GM21786 (cell line): ENCODE measurements around the gene STK26.
"Not testable (repeated sequence)": the region's sequence is repeated elsewhere in the genome, so short reads cannot be mapped to it uniquely, and the experiment has no call there.

Experiments used
- ATAC-seq: cut with Tn5 transposase; IDR thresholded peaks from one replicate; pipeline ENCODE4 v1.9.1; 2021; ENCODE audit not compliant: unreplicated experiment

Gene STK26

DNA sequence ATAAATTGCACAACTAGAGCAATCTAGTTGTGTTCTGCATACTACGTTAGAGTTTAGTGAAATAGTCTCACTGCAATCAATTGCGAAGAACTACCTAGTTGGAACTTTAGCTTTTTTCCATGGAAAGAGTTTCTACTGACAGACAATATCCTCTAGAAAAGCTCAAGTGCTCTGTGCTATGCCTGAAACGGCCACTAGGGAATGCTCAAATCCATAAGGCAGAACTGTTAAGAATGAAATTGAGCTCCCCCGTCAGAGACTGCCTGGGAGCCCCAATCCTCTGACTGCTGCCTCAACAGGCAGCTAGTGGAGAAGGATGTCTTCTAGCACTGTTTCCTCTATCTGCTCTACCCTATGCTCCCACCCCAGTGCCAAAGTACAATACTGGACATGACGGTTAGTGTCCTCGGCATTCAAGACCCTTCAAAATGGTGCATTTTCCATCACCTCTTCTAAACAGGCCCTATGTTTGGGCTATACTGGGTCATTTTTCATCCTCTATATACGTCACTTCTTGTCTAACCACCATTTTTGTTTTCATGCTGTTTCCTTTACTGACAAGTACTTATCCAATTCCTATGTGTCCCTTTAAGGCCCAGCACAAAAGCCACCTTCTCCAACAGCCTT lies 69.5 kb downstream of the STK26 start:
- peak; percentile 83 for ATAC-seq

DNA sequence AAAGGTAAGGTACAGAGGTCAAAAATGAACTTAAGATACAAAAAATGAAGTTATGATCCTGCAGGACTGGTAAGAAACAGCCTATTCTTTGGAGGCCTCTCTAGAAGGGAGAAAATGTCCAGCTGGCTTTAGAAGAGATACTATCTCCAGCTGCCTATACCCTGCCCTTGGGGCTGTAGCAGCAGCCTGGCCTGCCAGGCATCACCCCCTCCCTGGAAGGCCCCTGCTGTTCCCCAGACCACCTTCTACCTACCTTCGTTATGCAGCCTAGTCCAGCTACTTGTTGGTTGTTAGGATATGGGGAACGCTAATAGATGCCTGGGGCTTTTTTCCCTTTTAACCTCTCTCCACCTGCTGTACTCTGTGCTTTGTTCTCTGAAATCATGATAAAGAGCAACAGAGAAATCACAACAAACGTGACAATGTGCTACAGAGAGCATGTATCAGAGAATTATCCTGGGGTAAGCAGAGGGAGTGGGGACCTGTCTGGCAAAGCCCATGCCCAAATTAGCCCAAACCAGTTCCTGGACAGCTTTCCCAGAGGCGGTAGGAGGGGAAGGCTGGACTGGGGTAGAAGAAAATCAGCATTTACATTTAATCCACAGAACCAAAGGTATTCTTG lies 70.2 kb downstream of the STK26 start:
- no peak for ATAC-seq

DNA sequence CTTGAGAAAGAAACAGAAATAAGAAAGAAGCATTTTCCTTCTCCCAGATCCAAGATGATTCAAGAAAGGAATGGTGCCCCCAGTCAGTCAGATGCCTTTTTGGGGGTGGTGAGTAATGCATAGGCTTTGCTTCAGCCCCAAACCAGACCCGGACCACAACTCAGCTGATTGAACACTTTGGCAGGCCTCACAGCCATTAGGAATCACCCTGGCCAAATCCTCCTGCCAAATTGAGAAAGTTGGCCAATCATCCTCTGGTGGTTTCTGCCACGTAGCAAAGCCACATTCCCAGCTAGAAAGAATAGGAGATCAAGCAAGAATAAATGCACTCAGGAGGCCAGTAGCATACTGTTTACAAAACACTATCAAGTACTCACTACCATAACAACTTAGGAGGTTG lies 71.1 kb downstream of the STK26 start:
- ATAC-seq, result no peak

DNA sequence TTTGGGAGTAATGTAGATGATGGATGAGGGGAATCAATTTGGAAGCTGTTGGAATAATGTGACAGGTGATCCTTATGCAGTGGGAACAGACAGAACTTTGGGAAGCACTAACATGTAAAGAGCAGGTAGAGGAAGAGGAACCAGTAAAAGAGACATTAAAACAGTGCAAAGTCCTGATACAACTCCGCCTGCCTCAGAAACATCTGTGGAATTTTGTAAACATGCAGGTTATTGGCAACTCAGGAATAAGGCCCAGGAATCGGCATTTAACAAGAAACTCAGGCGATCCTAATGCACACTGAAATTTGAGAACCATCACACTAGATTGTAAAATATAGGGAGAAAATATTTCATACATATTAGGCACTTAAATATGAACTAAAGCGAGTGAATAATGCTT lies 75.6 kb downstream of the STK26 start:
- ATAC-seq, result not testable (repeated sequence)

DNA sequence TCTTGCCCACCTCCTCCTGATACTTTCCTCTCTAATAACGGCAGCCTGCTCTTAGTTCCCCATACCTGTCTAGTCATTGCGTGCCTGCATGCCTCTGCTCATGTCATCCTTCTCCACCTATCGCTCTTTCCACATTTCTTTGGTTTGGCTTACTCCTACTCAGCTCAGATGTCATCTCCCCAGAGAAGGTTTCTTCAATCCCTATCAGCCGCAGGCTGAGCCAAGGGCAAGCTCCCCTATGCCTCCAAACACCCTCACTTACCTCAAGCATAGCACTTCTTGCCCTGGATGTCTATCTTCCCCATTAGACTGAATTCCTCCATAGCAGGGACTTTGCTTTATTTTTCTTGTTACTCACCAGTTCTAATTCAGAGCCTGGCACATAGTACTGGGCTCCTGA lies 78.1 kb downstream of the STK26 start:
- ATAC-seq, result no peak

DNA sequence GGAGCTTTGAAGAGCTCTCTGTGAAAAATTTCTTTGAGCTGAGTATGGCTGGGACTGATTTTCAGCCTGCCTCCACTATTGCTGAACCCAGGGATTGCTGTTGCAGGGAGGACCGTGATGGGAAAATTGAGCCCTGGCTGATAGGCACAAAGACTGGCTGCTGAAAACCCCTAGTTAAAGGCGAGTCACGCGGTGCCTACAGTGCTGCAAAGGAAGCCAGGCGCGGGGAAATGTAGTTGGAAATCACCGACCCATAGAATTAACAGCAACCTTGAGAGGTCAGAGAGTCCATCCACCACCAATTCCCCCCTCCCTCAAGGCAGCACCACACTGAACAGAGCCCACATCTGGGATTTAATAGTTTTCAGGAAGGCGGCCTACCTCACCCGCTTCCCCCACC lies 78.7 kb downstream of the STK26 start:
- no peak for ATAC-seq

DNA sequence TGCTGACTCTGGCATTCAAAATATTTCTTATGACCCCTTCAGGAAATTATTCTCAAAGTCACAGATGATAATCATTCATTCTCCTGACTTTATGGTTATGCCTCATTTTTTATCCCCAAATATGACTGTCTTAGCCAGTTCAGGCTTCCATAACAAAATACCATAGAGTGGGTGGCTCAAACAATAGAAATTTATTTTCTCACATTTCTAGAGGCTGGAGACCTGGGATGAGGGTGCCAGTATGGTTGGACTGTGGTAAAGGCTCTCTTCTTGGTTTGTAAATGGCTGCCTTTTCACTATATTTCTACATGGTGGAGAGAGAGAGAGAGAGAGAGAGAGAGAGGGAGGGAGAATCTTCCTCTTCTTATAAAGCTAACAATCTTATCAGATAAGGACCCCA lies 84.2 kb downstream of the STK26 start:
- ATAC-seq, result no peak

DNA sequence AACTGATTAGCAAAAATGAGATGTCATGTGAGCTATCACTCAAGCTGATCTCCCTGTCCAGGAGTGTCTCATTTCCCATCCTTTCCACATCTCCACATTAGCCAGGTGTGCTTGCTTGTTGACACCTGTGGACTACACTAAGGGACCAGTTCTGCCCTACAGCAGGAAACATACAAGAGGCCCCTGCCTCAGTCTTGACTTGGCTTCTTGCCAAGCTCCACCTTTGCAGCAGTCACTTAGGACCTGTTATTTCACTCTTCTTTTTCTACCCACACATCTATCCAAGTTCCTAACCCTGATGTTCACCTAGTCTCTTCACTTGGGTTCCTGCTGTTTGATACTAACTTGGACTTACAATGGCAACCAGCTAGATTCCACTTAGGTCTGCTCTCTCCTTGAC lies 91.5 kb downstream of the STK26 start:
- ATAC-seq, result no peak

DNA sequence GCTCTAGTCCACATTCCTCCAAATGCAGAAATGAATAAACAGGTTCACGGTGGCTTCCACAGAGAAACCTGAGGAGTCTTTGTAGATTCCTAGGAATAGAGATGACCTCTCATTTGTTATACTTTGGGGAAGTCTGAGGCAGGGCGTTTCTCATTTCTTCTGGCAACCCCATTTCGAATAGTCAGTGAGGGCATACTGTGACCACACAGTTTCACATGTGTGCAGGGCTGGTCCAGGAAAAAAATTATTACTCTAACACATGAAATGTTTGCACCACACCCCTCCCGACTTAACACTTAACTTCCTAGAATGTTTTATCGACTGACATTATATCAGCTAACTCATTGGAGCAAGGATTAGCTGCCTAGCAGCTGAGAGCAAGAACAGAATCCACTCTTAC lies 92.7 kb downstream of the STK26 start:
- ATAC-seq, result no peak

DNA sequence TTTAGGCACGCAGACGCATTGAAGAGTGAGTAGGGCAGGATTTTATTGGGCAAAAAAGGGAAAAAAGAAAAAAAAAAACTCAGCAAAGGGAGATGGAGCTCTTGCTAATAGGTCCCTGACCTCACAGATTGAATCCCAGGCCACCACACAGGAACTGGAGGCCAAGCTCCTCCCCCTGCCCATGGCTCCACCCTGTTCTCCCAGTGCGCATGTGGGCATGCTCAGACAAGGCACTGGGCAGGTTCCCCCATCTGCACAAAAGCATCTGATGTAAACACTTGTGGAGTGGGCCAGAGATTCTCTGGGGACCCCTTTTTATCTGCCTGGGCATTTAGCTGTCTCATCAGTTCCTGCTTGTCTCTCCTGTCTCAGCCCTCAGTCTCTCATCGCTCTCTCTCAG lies 95.3 kb downstream of the STK26 start:
- ATAC-seq, result no peak

DNA sequence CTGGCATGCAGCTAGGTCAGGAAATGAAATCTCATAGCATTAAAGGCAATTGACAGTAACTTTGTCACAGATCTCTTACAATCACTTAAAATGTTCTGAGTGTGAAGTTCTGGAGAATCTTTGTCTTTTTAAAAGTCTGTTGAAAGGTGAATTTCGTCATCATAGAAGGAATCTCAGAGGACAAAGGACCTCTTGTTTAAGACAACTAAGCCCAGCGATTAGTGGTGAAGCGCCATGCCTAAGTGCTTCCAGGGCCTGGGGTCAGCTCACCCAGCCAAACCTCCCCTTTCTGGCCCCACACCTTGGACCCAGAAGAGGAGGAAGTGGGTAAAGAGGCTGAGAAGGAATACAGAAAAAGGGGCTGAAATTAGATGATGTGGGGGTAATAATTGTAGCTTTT lies 96.2 kb downstream of the STK26 start:
- no peak for ATAC-seq

DNA sequence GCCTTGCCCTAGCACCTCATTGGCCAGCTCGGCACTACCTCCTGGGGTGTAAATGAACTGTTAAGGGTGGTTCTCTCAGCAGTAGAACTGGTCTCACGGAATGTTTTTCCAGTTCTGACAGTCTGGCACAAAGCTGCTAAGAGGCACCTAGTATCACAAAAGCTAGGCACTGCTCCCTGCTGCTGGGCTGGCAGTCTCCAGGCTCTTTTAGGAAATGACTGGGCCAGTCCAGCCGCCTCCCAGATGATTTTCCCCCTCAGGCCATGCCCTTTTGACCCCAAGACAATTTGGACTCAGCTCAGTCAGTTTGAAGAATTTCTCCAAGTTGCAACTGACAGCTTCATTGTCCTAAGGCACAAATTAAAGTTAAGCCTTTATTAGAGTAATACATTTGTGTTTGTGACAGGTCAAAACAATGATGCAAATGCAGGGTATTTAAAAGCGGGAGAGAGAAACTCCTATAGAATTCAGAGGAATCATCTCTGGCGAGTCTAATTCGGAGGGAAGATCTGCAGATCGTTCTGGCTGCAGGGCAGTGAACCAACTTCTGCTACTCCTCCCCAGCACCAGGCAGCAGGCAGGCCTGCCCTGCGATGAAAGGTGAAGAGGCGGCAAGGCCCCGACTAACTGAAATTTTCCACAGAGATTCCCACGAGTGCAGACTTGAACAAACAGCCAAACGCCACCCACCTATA lies 96.9 kb downstream of the STK26 start:
- ATAC-seq, result no peak

DNA sequence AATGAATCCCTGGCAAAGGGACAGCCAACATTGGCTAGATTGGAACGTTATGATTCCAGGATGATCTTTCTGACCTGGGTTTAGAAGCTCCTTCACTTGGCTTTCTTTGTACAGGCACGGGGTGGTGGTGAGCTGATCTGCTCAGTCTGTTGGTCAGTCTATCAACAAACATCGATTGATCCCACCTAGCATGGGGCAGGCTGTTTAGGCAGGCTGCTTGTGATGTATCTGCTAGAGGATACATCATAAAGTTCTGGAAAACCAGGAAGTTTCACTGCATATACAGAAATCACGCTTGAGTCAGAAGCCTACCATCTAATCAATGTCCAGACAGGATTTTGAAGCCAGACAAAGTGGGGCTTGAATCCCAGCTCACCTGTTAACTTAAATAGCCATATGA lies 97.8 kb downstream of the STK26 start:
- ATAC-seq, result no peak
